Measurements from ENCODE around the gene TACC3. TPM values are rescaled to one million over a fixed set of nuclear protein-coding genes. Genes with fewer than 3 reads are reported as not detected.
A peak's percentile ranks its signal among the peaks of the same experiment; 100 is the strongest.

Gene TACC3
- total RNA-seq, 1 experiment from 2014 or later, result 156 TPM

- Histone ChIP-seq H4K20me1 (ENCODE audit: control insufficient read depth, insufficient read depth, insufficient read length) (no peaks in the 10 kb centered on the region), H4K5ac (ENCODE audit: insufficient read length, low read depth, low read length) (no peak overlapping the region)
Measured at GRCh38 chr4:1743975-1744374, 22.7 kb downstream of the TACC3 start.

More at GRCh38 chr4:1743975-1744374, 22.7 kb downstream of the TACC3 start:
- peak overlapping the region in 2 of 3 experiments; percentile 18 to 87; a peak in 3 of 7 replicates for H3K27ac Mint-ChIP-seq
- no peaks in the 10 kb centered on the region for H3K79me2 ChIP-seq (ENCODE audit: insufficient read depth, low read length)
- no peak overlapping the region for H3K4ac ChIP-seq (ENCODE audit: low read depth, low read length)
- no peaks in the 10 kb centered on the region for H3K23me2 ChIP-seq (ENCODE audit: insufficient read length, low read depth, low read length, poor library complexity, severe bottlenecking)
- no peak overlapping the region for H3K27ac ChIP-seq (ENCODE audit: insufficient read length, low read depth, low read length)
- WGBS (ENCODE audit: extremely low coverage, insufficient read length, low lambda C conversion rate), result no CpG with 5 or more reads among the region's 6 CpGs
- H3T11ph ChIP-seq (ENCODE audit: low read length), result no peak overlapping the region
- H2BK5ac ChIP-seq (ENCODE audit: insufficient read length, low read length), result no peak overlapping the region
- H3K79me1 ChIP-seq (ENCODE audit: insufficient read depth, low read depth, low read length, poor library complexity, severe bottlenecking), result no peaks in the 10 kb centered on the region
- no peak overlapping the region for H2BK15ac ChIP-seq (ENCODE audit: low read depth, low read length)
- no peak overlapping the region for H2BK20ac ChIP-seq (ENCODE audit: low read depth, low read length, poor library complexity, severe bottlenecking)
- 0 out of 4 replicates have a peak, but pooled peaks cover 0 to 4% of the 10 kb centered on the region in 2 experiments for H3K4me1 Mint-ChIP-seq
- no peak overlapping the region for H2BK120ac ChIP-seq (ENCODE audit: low read depth, low read length, poor library complexity, severe bottlenecking)
- H4K91ac ChIP-seq (ENCODE audit: insufficient read length, low read depth, low read length), result no peak overlapping the region
- H3K36me3 Mint-ChIP-seq (ENCODE audit: insufficient read depth in 1 of 3, low read depth in 3 of 3), result peaks cover 25 to 65% (median 56%) of the 10 kb centered on the region in 3 experiments
- H3K27me3 ChIP-seq (ENCODE audit: insufficient read depth, low read length), result no peaks in the 10 kb centered on the region
- H3K4me1 ChIP-seq (ENCODE audit: insufficient read depth, low read length), result no peaks in the 10 kb centered on the region
- H2AK5ac ChIP-seq (ENCODE audit: insufficient read length, low read length), result no peak overlapping the region
- H2BK12ac ChIP-seq (ENCODE audit: insufficient read length, low read depth, low read length), result no peak overlapping the region
- no peak overlapping the region for H3K4me3 Mint-ChIP-seq
- H3K9ac ChIP-seq (ENCODE audit: extremely low read depth, insufficient read length, low read length), result no peak overlapping the region
- no peak for DNase-seq
- H2AFZ ChIP-seq (ENCODE audit: low read length), result no peak overlapping the region
- H3K56ac ChIP-seq (ENCODE audit: insufficient read length, low read depth, low read length), result no peak overlapping the region
- no peak overlapping the region for H3K18ac ChIP-seq (ENCODE audit: insufficient read length, low read depth, low read length)
- H3K14ac ChIP-seq (ENCODE audit: insufficient read depth, low read length), result no peak overlapping the region
- H3K9me3 ChIP-seq (ENCODE audit: control insufficient read depth, low read depth, low read length), result no peaks in the 10 kb centered on the region
- H3K27me3 Mint-ChIP-seq (ENCODE audit: low read depth), result no peaks in the 10 kb centered on the region
- no peak overlapping the region for H3K23ac ChIP-seq (ENCODE audit: insufficient read length, low read depth, low read length)
- TF ChIP-seq, protein P1, sequence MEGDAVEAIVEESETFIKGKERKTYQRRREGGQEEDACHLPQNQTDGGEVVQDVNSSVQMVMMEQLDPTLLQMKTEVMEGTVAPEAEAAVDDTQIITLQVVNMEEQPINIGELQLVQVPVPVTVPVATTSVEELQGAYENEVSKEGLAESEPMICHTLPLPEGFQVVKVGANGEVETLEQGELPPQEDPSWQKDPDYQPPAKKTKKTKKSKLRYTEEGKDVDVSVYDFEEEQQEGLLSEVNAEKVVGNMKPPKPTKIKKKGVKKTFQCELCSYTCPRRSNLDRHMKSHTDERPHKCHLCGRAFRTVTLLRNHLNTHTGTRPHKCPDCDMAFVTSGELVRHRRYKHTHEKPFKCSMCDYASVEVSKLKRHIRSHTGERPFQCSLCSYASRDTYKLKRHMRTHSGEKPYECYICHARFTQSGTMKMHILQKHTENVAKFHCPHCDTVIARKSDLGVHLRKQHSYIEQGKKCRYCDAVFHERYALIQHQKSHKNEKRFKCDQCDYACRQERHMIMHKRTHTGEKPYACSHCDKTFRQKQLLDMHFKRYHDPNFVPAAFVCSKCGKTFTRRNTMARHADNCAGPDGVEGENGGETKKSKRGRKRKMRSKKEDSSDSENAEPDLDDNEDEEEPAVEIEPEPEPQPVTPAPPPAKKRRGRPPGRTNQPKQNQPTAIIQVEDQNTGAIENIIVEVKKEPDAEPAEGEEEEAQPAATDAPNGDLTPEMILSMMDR (conservative IDR thresholded peaks at IDR 0.05), result no peak
- no peak overlapping the region for H4K8ac ChIP-seq (replicated peaks; ENCODE audit: insufficient read length, low read depth, low read length)
- peaks cover 0 to under 1% of the 10 kb centered on the region in 2 experiments; a peak in 3 of 5 replicates for H3K9me3 Mint-ChIP-seq
- H3K4me2 ChIP-seq (ENCODE audit: insufficient read depth, insufficient read length, low read length), result no peak overlapping the region
